ENCODE measurements around the gene LPAR5. TPM values are rescaled to one million over a fixed set of nuclear protein-coding genes. Genes with fewer than 3 reads are reported as not detected.

LPAR5 gene
- total and polyA plus RNA-seq, 4 donors: 0.58 to 2.0 (median 1.1) TPM

DNA sequence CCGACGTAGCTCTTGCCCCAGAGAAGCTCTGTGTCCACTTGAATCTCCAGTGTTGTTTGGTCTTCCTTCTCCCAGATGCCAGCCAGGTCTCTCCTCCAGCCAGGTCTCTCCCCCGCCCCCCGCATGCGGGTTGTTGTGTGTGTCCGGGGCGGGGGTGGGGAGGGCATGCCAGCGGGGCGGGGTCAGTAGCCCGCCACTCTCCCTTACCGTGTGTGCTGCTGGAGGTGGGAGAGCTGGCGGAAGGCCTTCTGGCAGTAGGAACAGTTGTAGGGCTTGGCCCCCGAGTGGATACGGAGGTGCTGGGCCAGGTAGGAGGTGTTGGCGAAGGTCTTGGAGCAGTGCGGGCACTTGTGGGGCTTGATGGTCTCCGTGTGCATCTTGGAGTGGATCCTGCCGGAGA, 36.4 kb upstream of the LPAR5 start (continued):
- TF ChIP-seq GABPA (IDR thresholded peaks at IDR 0.05 in 1 of 2, conservative IDR thresholded peaks at IDR 0.05 in 1 of 2) (no peak), HNF4G (IDR thresholded peaks at IDR 0.05) (no peak), TAF1 (conservative IDR thresholded peaks at IDR 0.05) (no peak)

- no peak for DNase-seq (ENCODE audit: low spot score)
These were observed 31.9 kb upstream of the LPAR5 start for GRCh38 chr12:6667559-6668210.

DNA sequence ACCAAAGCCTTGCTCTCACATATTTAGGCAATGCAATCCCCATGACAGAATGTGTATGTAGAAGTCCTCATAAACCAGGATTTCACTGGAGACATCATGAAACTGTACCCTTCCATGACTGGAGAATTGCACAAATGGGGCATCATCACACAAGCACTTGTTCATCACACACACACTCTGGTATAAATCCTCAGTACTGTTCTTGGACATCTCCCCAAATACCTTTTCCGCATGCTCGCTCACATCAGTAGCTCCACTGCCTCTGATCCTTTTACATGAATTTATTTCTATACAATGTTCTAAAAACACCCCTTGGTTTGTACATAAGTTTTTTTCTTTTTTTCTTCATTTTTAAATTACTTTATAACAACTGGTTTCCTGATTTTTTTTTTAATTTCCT, 30.5 kb upstream of the LPAR5 start:
- TF ChIP-seq, protein P1, sequence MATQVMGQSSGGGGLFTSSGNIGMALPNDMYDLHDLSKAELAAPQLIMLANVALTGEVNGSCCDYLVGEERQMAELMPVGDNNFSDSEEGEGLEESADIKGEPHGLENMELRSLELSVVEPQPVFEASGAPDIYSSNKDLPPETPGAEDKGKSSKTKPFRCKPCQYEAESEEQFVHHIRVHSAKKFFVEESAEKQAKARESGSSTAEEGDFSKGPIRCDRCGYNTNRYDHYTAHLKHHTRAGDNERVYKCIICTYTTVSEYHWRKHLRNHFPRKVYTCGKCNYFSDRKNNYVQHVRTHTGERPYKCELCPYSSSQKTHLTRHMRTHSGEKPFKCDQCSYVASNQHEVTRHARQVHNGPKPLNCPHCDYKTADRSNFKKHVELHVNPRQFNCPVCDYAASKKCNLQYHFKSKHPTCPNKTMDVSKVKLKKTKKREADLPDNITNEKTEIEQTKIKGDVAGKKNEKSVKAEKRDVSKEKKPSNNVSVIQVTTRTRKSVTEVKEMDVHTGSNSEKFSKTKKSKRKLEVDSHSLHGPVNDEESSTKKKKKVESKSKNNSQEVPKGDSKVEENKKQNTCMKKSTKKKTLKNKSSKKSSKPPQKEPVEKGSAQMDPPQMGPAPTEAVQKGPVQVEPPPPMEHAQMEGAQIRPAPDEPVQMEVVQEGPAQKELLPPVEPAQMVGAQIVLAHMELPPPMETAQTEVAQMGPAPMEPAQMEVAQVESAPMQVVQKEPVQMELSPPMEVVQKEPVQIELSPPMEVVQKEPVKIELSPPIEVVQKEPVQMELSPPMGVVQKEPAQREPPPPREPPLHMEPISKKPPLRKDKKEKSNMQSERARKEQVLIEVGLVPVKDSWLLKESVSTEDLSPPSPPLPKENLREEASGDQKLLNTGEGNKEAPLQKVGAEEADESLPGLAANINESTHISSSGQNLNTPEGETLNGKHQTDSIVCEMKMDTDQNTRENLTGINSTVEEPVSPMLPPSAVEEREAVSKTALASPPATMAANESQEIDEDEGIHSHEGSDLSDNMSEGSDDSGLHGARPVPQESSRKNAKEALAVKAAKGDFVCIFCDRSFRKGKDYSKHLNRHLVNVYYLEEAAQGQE (IDR thresholded peaks at IDR 0.05): no peak
- no peak for TF ChIP-seq HNF4A (conservative IDR thresholded peaks at IDR 0.05)
- TF ChIP-seq JUND (IDR thresholded peaks at IDR 0.05): no peak
- TF ChIP-seq ZBTB33 (IDR thresholded peaks at IDR 0.05): no peak
- no peak for TF ChIP-seq RAD21 (IDR thresholded peaks at IDR 0.05)
- TF ChIP-seq, protein P2, sequence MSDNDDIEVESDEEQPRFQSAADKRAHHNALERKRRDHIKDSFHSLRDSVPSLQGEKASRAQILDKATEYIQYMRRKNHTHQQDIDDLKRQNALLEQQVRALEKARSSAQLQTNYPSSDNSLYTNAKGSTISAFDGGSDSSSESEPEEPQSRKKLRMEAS (IDR thresholded peaks at IDR 0.05): no peak
- TF ChIP-seq SP1 (IDR thresholded peaks at IDR 0.05): no peak
- TF ChIP-seq HNF4G (IDR thresholded peaks at IDR 0.05): no peak
- no peak for TF ChIP-seq NR2F2 (IDR thresholded peaks at IDR 0.05)
- H3K27ac ChIP-seq (ENCODE audit: low read depth in 1 of 2, low read length in 2 of 2): no peak overlapping the region
- H3K27me3 ChIP-seq (ENCODE audit: control insufficient read depth in 4 of 4, insufficient read depth in 4 of 4, low read length in 3 of 4): no peaks in the 10 kb centered on the region
- H3K36me3 ChIP-seq (ENCODE audit: control insufficient read depth in 4 of 4, insufficient read depth in 3 of 4, low read depth in 1 of 4, low read length in 3 of 4): peaks cover 19 to 42% (median 36%) of the 10 kb centered on the region in 4 donors
- no peak overlapping the region for H3K9ac ChIP-seq (ENCODE audit: low read depth in 1 of 2, low read length in 2 of 2)
- DNase-seq (ENCODE audit: low spot score): no peak
- no peaks in the 10 kb centered on the region for H3K9me3 ChIP-seq (ENCODE audit: control insufficient read depth in 4 of 4, low read length in 3 of 4)
- H3K4me3 ChIP-seq (ENCODE audit: low read depth in 1 of 3, low read length in 3 of 3): no peak overlapping the region
- H3K4me1 ChIP-seq (ENCODE audit: control insufficient read depth in 4 of 4, insufficient read depth in 4 of 4, low read length in 3 of 4): peaks cover 4 to 11% (median 11%) of the 10 kb centered on the region in 4 donors
- 97% methylated on average over 2 of the region's 2 CpGs for WGBS

More at GRCh38 chr12:6667559-6668210, 31.9 kb upstream of the LPAR5 start:
- Histone ChIP-seq H3K9ac (ENCODE audit: low read depth in 1 of 2, low read length in 2 of 2) (no peak overlapping the region), H3K9me3 (ENCODE audit: control insufficient read depth in 4 of 4, low read length in 3 of 4) (no peaks in the 10 kb centered on the region), H3K4me3 (ENCODE audit: low read depth in 1 of 3, low read length in 3 of 3) (no peak overlapping the region), H3K27me3 (ENCODE audit: control insufficient read depth in 4 of 4, insufficient read depth in 4 of 4, low read length in 3 of 4) (no peaks in the 10 kb centered on the region), H3K4me1 (ENCODE audit: control insufficient read depth in 4 of 4, insufficient read depth in 4 of 4, low read length in 3 of 4) (no peaks in the 10 kb centered on the region), H3K27ac (ENCODE audit: low read depth in 1 of 2, low read length in 2 of 2) (no peak overlapping the region), H3K36me3 (ENCODE audit: control insufficient read depth in 4 of 4, insufficient read depth in 3 of 4, low read depth in 1 of 4, low read length in 3 of 4) (peaks cover 23 to 57% (median 49%) of the 10 kb centered on the region in 4 donors)
- 80% methylated on average over 8 of the region's 8 CpGs for WGBS
- TF ChIP-seq GABPA (IDR thresholded peaks at IDR 0.05 in 1 of 2, conservative IDR thresholded peaks at IDR 0.05 in 1 of 2) (no peak), RAD21 (IDR thresholded peaks at IDR 0.05) (peak in 1 of 2 donors; percentile 50)

All from liver (tissue), 9 donors.